HG03280 (cell line): ENCODE data around the gene GTPBP2.
"Not testable (repeated sequence)": the region's sequence is repeated elsewhere in the genome, so short reads cannot be mapped to it uniquely, and the experiment has no call there.

ENCODE experiments used
- ATAC-seq: cut with Tn5 transposase; IDR thresholded peaks from one replicate; pipeline ENCODE4 v1.9.1; 2021; ENCODE audit warnings: mild to moderate bottlenecking, moderate library complexity; ENCODE audit not compliant: unreplicated experiment

GTPBP2 gene

DNA sequence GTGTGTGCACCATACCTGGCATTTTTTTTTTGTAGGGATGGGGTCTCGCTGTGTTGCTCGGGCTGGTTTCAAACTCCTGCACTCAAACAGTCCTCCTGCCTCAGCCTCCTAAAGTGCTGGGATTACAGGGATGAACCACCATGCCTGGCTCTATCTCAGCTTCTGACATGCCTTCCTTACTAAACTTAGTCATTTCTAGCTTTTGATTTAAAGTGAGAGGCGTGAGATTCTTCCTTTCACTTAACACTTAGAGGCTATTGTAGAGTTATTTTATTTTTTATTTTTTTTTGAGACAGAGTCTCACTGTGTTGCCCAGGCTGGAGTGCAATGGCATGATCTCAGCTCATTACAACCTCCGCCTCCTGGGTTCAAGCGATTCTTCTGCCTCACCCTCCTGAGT lies 33.9 kb upstream of the GTPBP2 start:
- ATAC-seq: not testable (repeated sequence)

- ATAC-seq: no peak
These were observed 29.1 kb upstream of the GTPBP2 start for GRCh38 chr6:43658161-43658560.

- ATAC-seq: no peak
These were observed 28.2 kb upstream of the GTPBP2 start for GRCh38 chr6:43657221-43657802.

- not testable (repeated sequence) for ATAC-seq
These were observed 23.8 kb upstream of the GTPBP2 start for GRCh38 chr6:43652822-43653221.

DNA sequence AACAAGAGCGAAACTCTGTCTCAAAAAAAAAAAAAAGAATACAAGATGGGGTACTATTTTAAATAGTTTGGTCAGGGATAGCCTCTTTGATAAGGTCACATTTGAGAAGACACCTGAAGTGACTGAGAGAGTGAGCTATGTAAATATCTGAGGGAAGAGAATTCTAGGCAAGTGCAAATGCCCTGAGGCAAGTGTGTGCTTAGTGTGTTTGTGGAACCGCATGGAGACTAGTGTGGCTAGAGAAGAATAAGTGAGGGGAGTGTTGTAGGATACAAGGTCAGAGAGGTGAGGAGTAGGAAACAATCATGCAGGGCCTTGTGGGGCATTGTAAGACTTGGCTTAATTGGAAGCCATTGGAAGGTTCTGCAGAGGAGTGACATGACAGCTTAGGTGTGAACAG lies 19.2 kb upstream of the GTPBP2 start:
- ATAC-seq: no peak

DNA sequence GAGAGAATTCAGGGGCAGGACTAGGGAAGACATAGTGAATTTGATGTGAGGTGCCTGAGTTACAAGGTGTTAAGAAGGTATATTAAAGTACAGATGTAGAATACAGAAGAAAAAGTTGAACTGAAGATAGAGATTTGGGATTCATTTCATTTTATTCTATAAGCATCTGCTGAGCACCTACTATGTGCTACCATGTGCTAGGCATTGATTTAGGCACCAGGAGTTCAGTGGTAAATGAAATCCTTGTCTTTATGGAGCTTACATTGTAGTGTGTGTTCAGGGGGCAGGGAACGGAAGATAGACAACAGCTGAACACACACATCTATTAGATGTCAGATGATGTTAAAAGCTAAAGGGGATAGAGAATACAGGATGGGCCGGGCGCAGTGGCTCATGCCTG lies 18.5 kb upstream of the GTPBP2 start:
- no peak for ATAC-seq

DNA sequence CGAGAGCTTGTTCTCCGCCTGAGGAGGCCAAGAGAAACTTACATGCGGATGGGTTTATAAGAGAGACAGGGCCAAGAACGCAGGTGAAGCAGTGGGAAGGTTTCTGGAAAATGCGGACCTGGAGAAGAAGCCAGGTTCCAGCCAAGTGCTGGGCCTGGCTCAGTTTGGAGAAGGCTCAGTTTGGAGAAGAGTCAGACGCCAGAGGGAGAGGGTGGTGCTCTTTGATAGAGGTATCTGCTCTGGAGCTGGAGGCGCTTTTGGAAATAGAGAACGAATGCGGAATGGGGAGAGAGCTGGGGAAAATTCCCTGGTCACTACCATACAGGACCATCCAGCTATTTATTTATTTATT lies 16.5 kb upstream of the GTPBP2 start:
- no peak for ATAC-seq

DNA sequence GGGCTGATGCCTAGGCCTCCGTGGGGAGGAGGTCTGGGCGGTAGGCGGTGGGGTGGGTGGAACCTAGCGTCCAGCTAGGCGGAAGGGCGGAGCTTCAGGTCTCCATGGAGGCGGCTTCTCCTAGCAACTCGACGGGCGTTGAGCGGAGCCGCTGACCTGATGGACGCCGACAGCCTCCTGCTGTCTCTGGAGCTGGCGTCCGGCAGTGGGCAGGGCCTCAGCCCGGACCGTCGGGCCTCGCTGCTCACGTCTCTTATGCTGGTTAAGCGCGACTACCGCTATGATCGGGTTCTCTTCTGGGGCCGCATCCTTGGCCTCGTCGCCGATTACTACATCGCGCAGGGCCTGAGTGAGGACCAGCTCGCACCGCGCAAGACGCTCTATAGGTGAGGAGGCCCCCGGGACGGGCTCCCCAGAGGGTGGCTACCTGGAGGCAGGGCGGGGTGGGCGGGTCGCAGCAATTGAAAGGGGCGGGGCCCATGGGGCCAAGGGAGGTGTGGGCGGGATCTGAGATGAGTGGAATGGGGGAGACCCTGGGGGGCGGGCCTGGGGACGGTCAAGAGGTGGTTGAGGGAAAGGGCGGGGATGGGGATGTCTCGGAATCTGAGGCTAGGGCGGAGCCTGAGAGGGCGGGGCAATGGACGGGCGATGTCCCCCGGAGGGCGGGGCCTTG lies 16.0 kb upstream of the GTPBP2 start, which contains the start of gene RSPH9:
Gene RSPH9 (plus strand): TSS at position 97 of the 673 bp plus-strand sequence. CDS start 63 bp downstream, at position 160.
- ATAC-seq: peak; percentile 62

DNA sequence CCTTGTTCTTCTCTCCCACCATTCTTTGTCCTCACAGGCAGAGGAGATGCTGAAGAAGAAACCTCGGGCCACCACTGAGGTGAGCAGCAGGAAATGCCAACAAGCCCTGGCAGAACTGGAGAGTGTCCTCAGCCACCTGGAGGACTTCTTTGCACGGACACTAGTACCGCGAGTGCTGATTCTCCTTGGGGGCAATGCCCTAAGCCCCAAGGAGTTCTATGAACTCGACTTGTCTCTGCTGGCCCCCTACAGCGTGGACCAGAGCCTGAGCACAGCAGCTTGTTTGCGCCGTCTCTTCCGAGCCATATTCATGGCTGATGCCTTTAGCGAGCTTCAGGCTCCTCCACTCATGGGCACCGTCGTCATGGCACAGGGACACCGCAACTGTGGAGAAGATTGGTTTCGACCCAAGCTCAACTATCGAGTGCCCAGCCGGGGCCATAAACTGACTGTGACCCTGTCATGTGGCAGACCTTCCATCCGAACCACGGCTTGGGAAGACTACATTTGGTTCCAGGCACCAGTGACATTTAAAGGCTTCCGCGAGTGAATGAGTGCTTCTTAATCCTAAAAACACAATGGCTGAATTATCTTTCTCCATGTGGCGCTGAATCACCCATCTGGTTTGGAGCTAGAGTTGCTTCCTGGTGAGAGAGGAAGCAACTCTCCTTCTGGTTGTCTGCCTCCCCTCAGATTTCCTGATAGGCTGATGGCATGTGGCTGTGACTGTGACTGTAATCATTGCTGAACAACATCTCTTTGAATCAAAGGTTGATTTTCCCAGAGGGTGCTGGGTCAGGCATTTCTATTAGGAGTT lies 11.1 kb upstream of the GTPBP2 start:
- ATAC-seq: no peak

GRCh38 chr6:43636308-43636659 lies 7.2 kb upstream of the GTPBP2 start:
- no peak for ATAC-seq

GRCh38 chr6:43635387-43636307 lies 6.6 kb upstream of the GTPBP2 start, which contains the start of gene MAD2L1BP:
Gene MAD2L1BP, plus strand, starts transcription at chr6:43635840. Its CDS starts 36 bp downstream, at chr6:43635876.
- ATAC-seq: peak; percentile 79

- ATAC-seq: no peak
These were observed 5.7 kb upstream of the GTPBP2 start for GRCh38 chr6:43634702-43635303.

- ATAC-seq: not testable (repeated sequence)
These were observed 3.9 kb upstream of the GTPBP2 start for GRCh38 chr6:43633002-43633401.

GRCh38 chr6:43630980-43631619 lies 2.0 kb upstream of the GTPBP2 start:
- ATAC-seq: no peak

GRCh38 chr6:43629505-43630300 lies 639 bp upstream of the GTPBP2 start:
- ATAC-seq: peak; percentile 64

- no peak for ATAC-seq
These were observed 516 bp downstream of the GTPBP2 start for GRCh38 chr6:43628393-43629103.

GRCh38 chr6:43627008-43627825 lies 1.8 kb downstream of the GTPBP2 start:
- no peak for ATAC-seq
